ENCODE results near the gene RYR1. TPM values are rescaled to one million over a fixed set of nuclear protein-coding genes. Genes with fewer than 3 reads are reported as not detected.
A peak's percentile ranks its signal among the peaks of the same experiment; 100 is the strongest.

The RYR1 gene
- total RNA-seq, 1 experiment from 2014 or later, result 0.45 TPM

- H3K9me3 ChIP-seq (ENCODE audit: low read length), result no peaks in the 10 kb centered on the region
- H3K27me3 ChIP-seq (ENCODE audit: low read length), result no peaks in the 10 kb centered on the region
- DNase-seq, result peak; percentile 91
- peak overlapping the region; percentile 71 for H3K4me3 ChIP-seq (ENCODE audit: low read length)
- no peaks in the 10 kb centered on the region for H3K9me2 ChIP-seq (replicated peaks; ENCODE audit: insufficient read depth, low read length)
- peaks cover 70% of the 10 kb centered on the region for H3K79me2 ChIP-seq (ENCODE audit: low read length)
- peaks cover 19% of the 10 kb centered on the region for H4K20me1 ChIP-seq (ENCODE audit: insufficient read depth, low read depth, low read length)
- peaks cover 49% of the 10 kb centered on the region for H3K4me1 ChIP-seq (ENCODE audit: low read length)
- no peak overlapping the region for H2AFZ ChIP-seq (ENCODE audit: low read length)
- peak overlapping the region; percentile 86 for H3K9ac ChIP-seq (ENCODE audit: low read length)
- H3K4me2 ChIP-seq (ENCODE audit: low read depth, low read length, poor library complexity, severe bottlenecking), result peak overlapping the region; percentile 67
- H3K27ac ChIP-seq (ENCODE audit: low read length), result peak overlapping the region; percentile 96
- H3K36me3 ChIP-seq (ENCODE audit: insufficient read depth, low read length), result peaks cover 42% of the 10 kb centered on the region
These were observed 183.8 kb downstream of the RYR1 start for GRCh38 chr19:38617283-38617763.

GRCh38 chr19:38617764-38618589 lies 184.5 kb downstream of the RYR1 start, which contains the start of gene MAP4K1:
Gene MAP4K1, minus strand, starts transcription at chr19:38617953. Its CDS starts 58 bp downstream, at chr19:38617895.
- peak within 1 kb of the TSS; percentile 91 for H3K4me2 ChIP-seq (ENCODE audit: low read depth, low read length, poor library complexity, severe bottlenecking)
- peak; percentile 100 for DNase-seq
- H3K9me2 ChIP-seq (replicated peaks; ENCODE audit: insufficient read depth, low read length), result no peaks in the 10 kb centered on the region
- H2AFZ ChIP-seq (ENCODE audit: low read length), result no peak within 1 kb of the TSS
- H3K27me3 ChIP-seq (ENCODE audit: low read length), result no peaks in the 10 kb centered on the region
- H3K4me3 ChIP-seq (ENCODE audit: low read length), result peak within 1 kb of the TSS; percentile 90
- peaks cover 66% of the 10 kb centered on the region for H3K79me2 ChIP-seq (ENCODE audit: low read length)
- H3K27ac ChIP-seq (ENCODE audit: low read length), result peak within 1 kb of the TSS; percentile 99
- no peaks in the 10 kb centered on the region for H3K9me3 ChIP-seq (ENCODE audit: low read length)
- peaks cover 15% of the 10 kb centered on the region for H4K20me1 ChIP-seq (ENCODE audit: insufficient read depth, low read depth, low read length)
- H3K36me3 ChIP-seq (ENCODE audit: insufficient read depth, low read length), result peaks cover 38% of the 10 kb centered on the region
- peak within 1 kb of the TSS; percentile 88 for H3K9ac ChIP-seq (ENCODE audit: low read length)
- H3K4me1 ChIP-seq (ENCODE audit: low read length), result peaks cover 49% of the 10 kb centered on the region

GRCh38 chr19:38618590-38619360 lies 185.3 kb downstream of the RYR1 start, which contains the start of gene EIF3K:
Gene EIF3K, plus strand, starts transcription at chr19:38619188. Its CDS starts 81 bp downstream, at chr19:38619269.
- Histone ChIP-seq H3K79me2 (ENCODE audit: low read length) (peaks cover 59% of the 10 kb centered on the region), H3K4me1 (ENCODE audit: low read length) (peaks cover 49% of the 10 kb centered on the region), H3K9me3 (ENCODE audit: low read length) (no peaks in the 10 kb centered on the region), H3K9me2 (replicated peaks; ENCODE audit: insufficient read depth, low read length) (no peaks in the 10 kb centered on the region), H3K27me3 (ENCODE audit: low read length) (no peaks in the 10 kb centered on the region), H2AFZ (ENCODE audit: low read length) (no peak within 1 kb of the TSS), H3K36me3 (ENCODE audit: insufficient read depth, low read length) (peaks cover 32% of the 10 kb centered on the region), H4K20me1 (ENCODE audit: insufficient read depth, low read depth, low read length) (peaks cover 15% of the 10 kb centered on the region), H3K4me2 (ENCODE audit: low read depth, low read length, poor library complexity, severe bottlenecking) (peak within 1 kb of the TSS; percentile 93), H3K27ac (ENCODE audit: low read length) (peak within 1 kb of the TSS; percentile 99), H3K4me3 (ENCODE audit: low read length) (peak within 1 kb of the TSS; percentile 90), H3K9ac (ENCODE audit: low read length) (peak within 1 kb of the TSS; percentile 88)
- peak; percentile 99 for DNase-seq

GRCh38 chr19:38619361-38620174 lies 186.1 kb downstream of the RYR1 start:
- Histone ChIP-seq H3K9ac (ENCODE audit: low read length) (peak overlapping the region; percentile 88), H3K27me3 (ENCODE audit: low read length) (no peaks in the 10 kb centered on the region), H3K9me3 (ENCODE audit: low read length) (no peaks in the 10 kb centered on the region), H3K4me3 (ENCODE audit: low read length) (peak overlapping the region; percentile 90), H3K9me2 (replicated peaks; ENCODE audit: insufficient read depth, low read length) (no peaks in the 10 kb centered on the region), H3K79me2 (ENCODE audit: low read length) (peaks cover 52% of the 10 kb centered on the region), H2AFZ (ENCODE audit: low read length) (no peak overlapping the region), H3K4me2 (ENCODE audit: low read depth, low read length, poor library complexity, severe bottlenecking) (peak overlapping the region; percentile 93), H4K20me1 (ENCODE audit: insufficient read depth, low read depth, low read length) (peaks cover 15% of the 10 kb centered on the region), H3K4me1 (ENCODE audit: low read length) (peaks cover 43% of the 10 kb centered on the region), H3K36me3 (ENCODE audit: insufficient read depth, low read length) (peaks cover 26% of the 10 kb centered on the region), H3K27ac (ENCODE audit: low read length) (peak overlapping the region; percentile 70)
- peak; percentile 49 for DNase-seq

GRCh38 chr19:38624822-38625221 lies 191.3 kb downstream of the RYR1 start:
- Histone ChIP-seq H3K9me3 (ENCODE audit: low read length) (no peaks in the 10 kb centered on the region), H3K9me2 (replicated peaks; ENCODE audit: insufficient read depth, low read length) (no peaks in the 10 kb centered on the region), H3K4me2 (ENCODE audit: low read depth, low read length, poor library complexity, severe bottlenecking) (no peak overlapping the region), H3K27ac (ENCODE audit: low read length) (no peak overlapping the region), H4K20me1 (ENCODE audit: insufficient read depth, low read depth, low read length) (peaks cover 11% of the 10 kb centered on the region), H3K4me3 (ENCODE audit: low read length) (no peak overlapping the region), H2AFZ (ENCODE audit: low read length) (no peak overlapping the region), H3K27me3 (ENCODE audit: low read length) (no peaks in the 10 kb centered on the region), H3K4me1 (ENCODE audit: low read length) (peaks cover 7% of the 10 kb centered on the region), H3K36me3 (ENCODE audit: insufficient read depth, low read length) (peaks cover 25% of the 10 kb centered on the region), H3K79me2 (ENCODE audit: low read length) (peaks cover 16% of the 10 kb centered on the region), H3K9ac (ENCODE audit: low read length) (no peak overlapping the region)
- DNase-seq, result no peak

GRCh38 chr19:38626401-38626800 lies 192.9 kb downstream of the RYR1 start:
- no peaks in the 10 kb centered on the region for H3K9me2 ChIP-seq (replicated peaks; ENCODE audit: insufficient read depth, low read length)
- H3K9ac ChIP-seq (ENCODE audit: low read length), result no peak overlapping the region
- H3K9me3 ChIP-seq (ENCODE audit: low read length), result no peaks in the 10 kb centered on the region
- H3K4me1 ChIP-seq (ENCODE audit: low read length), result no peaks in the 10 kb centered on the region
- H3K79me2 ChIP-seq (ENCODE audit: low read length), result peaks cover 2% of the 10 kb centered on the region
- H3K4me2 ChIP-seq (ENCODE audit: low read depth, low read length, poor library complexity, severe bottlenecking), result no peak overlapping the region
- H3K36me3 ChIP-seq (ENCODE audit: insufficient read depth, low read length), result peaks cover 13% of the 10 kb centered on the region
- no peak overlapping the region for H3K4me3 ChIP-seq (ENCODE audit: low read length)
- H4K20me1 ChIP-seq (ENCODE audit: insufficient read depth, low read depth, low read length), result 0 out of 2 replicates have a peak, but pooled peaks cover 2% of the 10 kb centered on the region
- H3K27me3 ChIP-seq (ENCODE audit: low read length), result no peaks in the 10 kb centered on the region
- no peak overlapping the region for H3K27ac ChIP-seq (ENCODE audit: low read length)
- DNase-seq, result no peak
- H2AFZ ChIP-seq (ENCODE audit: low read length), result no peak overlapping the region

- no peak for DNase-seq
- Histone ChIP-seq H2AFZ (ENCODE audit: low read length) (no peak overlapping the region), H3K4me2 (ENCODE audit: low read depth, low read length, poor library complexity, severe bottlenecking) (no peak overlapping the region), H3K9me3 (ENCODE audit: low read length) (no peaks in the 10 kb centered on the region), H3K4me3 (ENCODE audit: low read length) (no peak overlapping the region), H3K79me2 (ENCODE audit: low read length) (no peaks in the 10 kb centered on the region), H3K4me1 (ENCODE audit: low read length) (no peaks in the 10 kb centered on the region), H3K9me2 (replicated peaks; ENCODE audit: insufficient read depth, low read length) (no peaks in the 10 kb centered on the region), H3K27ac (ENCODE audit: low read length) (no peak overlapping the region), H4K20me1 (ENCODE audit: insufficient read depth, low read depth, low read length) (no peaks in the 10 kb centered on the region), H3K36me3 (ENCODE audit: insufficient read depth, low read length) (peaks cover 20% of the 10 kb centered on the region), H3K27me3 (ENCODE audit: low read length) (no peaks in the 10 kb centered on the region), H3K9ac (ENCODE audit: low read length) (no peak overlapping the region)
These were observed 196.1 kb downstream of the RYR1 start for GRCh38 chr19:38629568-38629967.

All from Karpas-422 (cell line).